ENCODE measurements around the gene YAE1. TPM values are rescaled to one million over a fixed set of nuclear protein-coding genes. Genes with fewer than 3 reads are reported as not detected.

YAE1 gene
- total RNA-seq, 4 donors from 2014 or later: 1.4 to 22.9 (median 13.3) TPM

GRCh38 chr7:39609113-39609934 lies 43.1 kb downstream of the YAE1 start:
- Histone ChIP-seq H3K9me3 (no peaks in the 10 kb centered on the region), H3K4me1 (peaks cover 0 to 9% (median 1%) of the 10 kb centered on the region in 4 donors), H3K36me3 (no peaks in the 10 kb centered on the region), H3K27me3 (peaks cover 12% of the 10 kb centered on the region), H3K4me3 (peak overlapping the region in 2 of 4 donors; percentile 20 to 28), H3K27ac (no peak overlapping the region)
- 30 to 43% methylated on average over 2 to 21 of the region's 36 CpGs for WGBS, 2 donors (ENCODE audit: low coverage in 1 of 2)
- intact Hi-C loops (cut with DNase I; ENCODE audit: low total_unique reads): no loop called here
- in situ Hi-C loops (cut with MboI; ENCODE audit: low pct_ligation_motif_present in 1 of 4, low pct_unique_long_range_greater_than_20kb in 1 of 4, low sequenced_read_pairs in 3 of 4): no loop called here
- TF ChIP-seq POLR2A (IDR thresholded peaks at IDR 0.05): no peak
- TF ChIP-seq CTCF (IDR thresholded peaks at IDR 0.05): no peak
- TF ChIP-seq EP300 (IDR thresholded peaks at IDR 0.05; ENCODE audit: low read depth): no peak
- no peak for TF ChIP-seq POLR2AphosphoS5 (IDR thresholded peaks at IDR 0.05)
- no peak for DNase-seq

GRCh38 chr7:39609935-39610263 lies 43.7 kb downstream of the YAE1 start:
- peak overlapping the region in 2 of 4 donors; percentile 20 to 28 for H3K4me3 ChIP-seq
- H3K36me3 ChIP-seq: no peaks in the 10 kb centered on the region
- peaks cover 12% of the 10 kb centered on the region for H3K27me3 ChIP-seq
- DNase-seq: no peak
- in situ Hi-C loops (cut with MboI; ENCODE audit: low pct_ligation_motif_present in 1 of 4, low pct_unique_long_range_greater_than_20kb in 1 of 4, low sequenced_read_pairs in 3 of 4) (no loop called here), intact Hi-C loops (cut with DNase I; ENCODE audit: low total_unique reads) (no loop called here)
- H3K27ac ChIP-seq: no peak overlapping the region
- peaks cover 0 to 9% (median 1%) of the 10 kb centered on the region in 4 donors for H3K4me1 ChIP-seq
- no peaks in the 10 kb centered on the region for H3K9me3 ChIP-seq
- TF ChIP-seq EP300 (IDR thresholded peaks at IDR 0.05; ENCODE audit: low read depth) (no peak), CTCF (IDR thresholded peaks at IDR 0.05) (no peak), POLR2AphosphoS5 (IDR thresholded peaks at IDR 0.05) (no peak), POLR2A (IDR thresholded peaks at IDR 0.05) (no peak)
- 81 to 92% methylated on average over 3 to 5 of the region's 5 CpGs for WGBS, 2 donors (ENCODE audit: low coverage in 1 of 2)

GRCh38 chr7:39613577-39613976 lies 47.4 kb downstream of the YAE1 start:
- intact Hi-C loops (cut with DNase I; ENCODE audit: low total_unique reads): no loop called here
- no peaks in the 10 kb centered on the region for H3K9me3 ChIP-seq
- 87 to 100% methylated on average over 2 to 4 of the region's 4 CpGs for WGBS, 2 donors (ENCODE audit: low coverage in 1 of 2)
- H3K27ac ChIP-seq: no peak overlapping the region
- no peaks in the 10 kb centered on the region for H3K36me3 ChIP-seq
- peaks cover 0 to 6% (median 0%) of the 10 kb centered on the region in 4 donors for H3K4me1 ChIP-seq
- in situ Hi-C loops (cut with MboI; ENCODE audit: low pct_ligation_motif_present in 1 of 4, low pct_unique_long_range_greater_than_20kb in 1 of 4, low sequenced_read_pairs in 3 of 4): no loop called here
- DNase-seq: no peak
- no peak for TF ChIP-seq CTCF (IDR thresholded peaks at IDR 0.05)
- TF ChIP-seq EP300 (IDR thresholded peaks at IDR 0.05; ENCODE audit: low read depth): no peak
- TF ChIP-seq POLR2A (IDR thresholded peaks at IDR 0.05): no peak
- no peak for TF ChIP-seq POLR2AphosphoS5 (IDR thresholded peaks at IDR 0.05)
- H3K27me3 ChIP-seq: peaks cover 12% of the 10 kb centered on the region
- H3K4me3 ChIP-seq: no peak overlapping the region

GRCh38 chr7:39614299-39614698 lies 48.1 kb downstream of the YAE1 start:
- intact Hi-C loops (cut with DNase I; ENCODE audit: low total_unique reads): no loop called here
- H3K36me3 ChIP-seq: no peaks in the 10 kb centered on the region
- H3K4me3 ChIP-seq: no peak overlapping the region
- no peaks in the 10 kb centered on the region for H3K9me3 ChIP-seq
- H3K27ac ChIP-seq: no peak overlapping the region
- peaks cover 12% of the 10 kb centered on the region for H3K27me3 ChIP-seq
- WGBS, 2 donors (ENCODE audit: low coverage in 1 of 2): 94 to 100% methylated on average over 1 to 2 of the region's 2 CpGs
- in situ Hi-C loops (cut with MboI; ENCODE audit: low pct_ligation_motif_present in 1 of 4, low pct_unique_long_range_greater_than_20kb in 1 of 4, low sequenced_read_pairs in 3 of 4): no loop called here
- H3K4me1 ChIP-seq: peaks cover 0 to 5% (median 0%) of the 10 kb centered on the region in 4 donors
- TF ChIP-seq EP300 (IDR thresholded peaks at IDR 0.05; ENCODE audit: low read depth): no peak
- TF ChIP-seq CTCF (IDR thresholded peaks at IDR 0.05): no peak
- no peak for TF ChIP-seq POLR2A (IDR thresholded peaks at IDR 0.05)
- TF ChIP-seq POLR2AphosphoS5 (IDR thresholded peaks at IDR 0.05): no peak
- DNase-seq: no peak

Data from transverse colon (tissue), 4 donors.